Activated CD4-positive, alpha-beta T cell treated with anti-CD3 and anti-CD28 coated beads, Interleukin-2, amount 10 ng/mL, durations not matched to agents 7 days and 5 days (primary cell): ENCODE measurements around the gene F2R. TPM values are rescaled to one million over a fixed set of nuclear protein-coding genes. Genes with fewer than 3 reads are reported as not detected.

Experiments used
- CTCF ChIA-PET: fragments of 350-600 bp; sonication (Branson Sonifier 250); formaldehyde crosslinking; loops from one replicate; lab custom pipeline; 2021; ENCODE audit warnings: antibody characterized with exemption; lab: Charles Lee
- POLR2A ChIA-PET: fragments of 350-600 bp; sonication (Branson Sonifier 250); formaldehyde crosslinking; loops from one replicate; lab custom pipeline; 2021; ENCODE audit warnings: antibody characterized with exemption; lab: Charles Lee
- DNase-seq: peaks from one replicate; pipeline ENCODE4 v3.0.0-alpha.2; 2020
- H3K27ac Mint-ChIP-seq: one replicate; pipeline ENCODE4 v1.8.0; 2021; ENCODE audit warnings: mild to moderate bottlenecking, moderate library complexity, mixed read lengths
- H3K27me3 Mint-ChIP-seq: one replicate; pipeline ENCODE4 v1.8.0; 2021; ENCODE audit warnings: mixed read lengths
- H3K36me3 Mint-ChIP-seq: one replicate; pipeline ENCODE4 v1.8.0; 2021; ENCODE audit warnings: low read depth, mixed read lengths
- H3K4me1 Mint-ChIP-seq: one replicate; pipeline ENCODE4 v1.8.0; 2021; ENCODE audit warnings: mixed read lengths
- H3K4me3 Mint-ChIP-seq: one replicate; pipeline ENCODE4 v1.8.0; 2021; ENCODE audit warnings: mild to moderate bottlenecking, moderate library complexity, mixed read lengths
- H3K9me3 Mint-ChIP-seq: one replicate; pipeline ENCODE4 v1.8.0; 2021; ENCODE audit warnings: mixed read lengths
- total RNA-seq, 2 experiments: library from RNA; stranded (reverse); gene quantifications; one replicate each; pipeline ENCODE4 v1.2.3, GENCODE V29; 2021

The F2R gene
- total RNA-seq, 2 experiments from 2014 or later, result 5.9 to 7.3 TPM

- Mint-ChIP-seq H3K36me3 (peaks cover 5% of the 10 kb centered on the region), H3K27me3 (peaks cover 35% of the 10 kb centered on the region), H3K4me3 (peak overlapping the region; percentile 79), H3K27ac (peak overlapping the region; percentile 84), H3K4me1 (peaks cover 49% of the 10 kb centered on the region), H3K9me3 (no peaks in the 10 kb centered on the region)
- CTCF ChIA-PET, result interaction anchor here (0.6 to 2.4 kb wide), 8 partner anchors 9 to 115 kb away, joined by 3 to 15 read pairs (median 4); no protein-coding TSS in a partner anchor
- POLR2A ChIA-PET, result no interaction called here
- DNase-seq, result no peak
These were observed 1.0 kb upstream of the F2R start for GRCh38 chr5:76714751-76715485.

GRCh38 chr5:76715486-76715735 lies 515 bp upstream of the F2R start:
- CTCF ChIA-PET, result interaction anchor here (1.0 to 2.4 kb wide), 6 partner anchors 9 to 115 kb away, joined by 3 to 15 read pairs (median 4); no protein-coding TSS in a partner anchor
- no peaks in the 10 kb centered on the region for H3K9me3 Mint-ChIP-seq
- peaks cover 35% of the 10 kb centered on the region for H3K27me3 Mint-ChIP-seq
- peak overlapping the region; percentile 79 for H3K4me3 Mint-ChIP-seq
- DNase-seq, result no peak
- H3K27ac Mint-ChIP-seq, result peak overlapping the region; percentile 84
- H3K36me3 Mint-ChIP-seq, result peaks cover 4% of the 10 kb centered on the region
- peaks cover 47% of the 10 kb centered on the region for H3K4me1 Mint-ChIP-seq
- POLR2A ChIA-PET, result no interaction called here

- H3K4me3 Mint-ChIP-seq, result peak overlapping the region; percentile 79
- ChIA-PET POLR2A (no interaction called here), CTCF (interaction anchor here (0.9 to 1.8 kb wide), 2 partner anchors 12 to 21 kb away, joined by 3 read pairs; no protein-coding TSS in a partner anchor)
- no peaks in the 10 kb centered on the region for H3K9me3 Mint-ChIP-seq
- peaks cover 35% of the 10 kb centered on the region for H3K27me3 Mint-ChIP-seq
- DNase-seq, result no peak
- H3K4me1 Mint-ChIP-seq, result peaks cover 37% of the 10 kb centered on the region
- peak overlapping the region; percentile 84 for H3K27ac Mint-ChIP-seq
- no peaks in the 10 kb centered on the region for H3K36me3 Mint-ChIP-seq
These were observed 681 bp downstream of the F2R start for GRCh38 chr5:76716456-76717157.

- peak overlapping the region; percentile 79 for H3K4me3 Mint-ChIP-seq
- peaks cover 35% of the 10 kb centered on the region for H3K27me3 Mint-ChIP-seq
- no peak overlapping the region for H3K27ac Mint-ChIP-seq
- peaks cover 35% of the 10 kb centered on the region for H3K4me1 Mint-ChIP-seq
- ChIA-PET CTCF (interaction anchor here (0.9 to 2.6 kb wide), 3 partner anchors 13 to 57 kb away, joined by 3 to 11 read pairs (median 3); no protein-coding TSS in a partner anchor), POLR2A (no interaction called here)
- H3K9me3 Mint-ChIP-seq, result no peaks in the 10 kb centered on the region
- no peak for DNase-seq
- no peaks in the 10 kb centered on the region for H3K36me3 Mint-ChIP-seq
These were observed 1.5 kb downstream of the F2R start for GRCh38 chr5:76717222-76718083.

GRCh38 chr5:76718381-76718832 lies 2.5 kb downstream of the F2R start:
- CTCF ChIA-PET, result interaction anchor here (1.8 to 2.6 kb wide), 2 partner anchors 19 to 56 kb away, joined by 3 to 11 read pairs; no protein-coding TSS in a partner anchor
- no peak overlapping the region for H3K27ac Mint-ChIP-seq
- no peaks in the 10 kb centered on the region for H3K36me3 Mint-ChIP-seq
- POLR2A ChIA-PET, result no interaction called here
- peaks cover 35% of the 10 kb centered on the region for H3K4me1 Mint-ChIP-seq
- H3K9me3 Mint-ChIP-seq, result no peaks in the 10 kb centered on the region
- peaks cover 35% of the 10 kb centered on the region for H3K27me3 Mint-ChIP-seq
- no peak for DNase-seq
- H3K4me3 Mint-ChIP-seq, result no peak overlapping the region

GRCh38 chr5:76718880-76719279 lies 3.0 kb downstream of the F2R start:
- CTCF ChIA-PET, result interaction anchor here (2.6 kb wide), 1 partner anchor 56 kb away, joined by 11 read pairs; no protein-coding TSS in a partner anchor
- Mint-ChIP-seq H3K9me3 (no peaks in the 10 kb centered on the region), H3K4me3 (no peak overlapping the region), H3K27me3 (peaks cover 33% of the 10 kb centered on the region), H3K36me3 (no peaks in the 10 kb centered on the region), H3K27ac (no peak overlapping the region), H3K4me1 (peaks cover 33% of the 10 kb centered on the region)
- POLR2A ChIA-PET, result no interaction called here
- no peak for DNase-seq

GRCh38 chr5:76720988-76721569 lies 5.2 kb downstream of the F2R start:
- DNase-seq, result no peak
- CTCF ChIA-PET, result interaction anchor here (1.3 to 1.6 kb wide), 2 partner anchors 11 to 53 kb away, joined by 5 to 6 read pairs; no protein-coding TSS in a partner anchor
- no peaks in the 10 kb centered on the region for H3K36me3 Mint-ChIP-seq
- H3K4me3 Mint-ChIP-seq, result no peak overlapping the region
- no peaks in the 10 kb centered on the region for H3K9me3 Mint-ChIP-seq
- H3K27ac Mint-ChIP-seq, result no peak overlapping the region
- peaks cover 19% of the 10 kb centered on the region for H3K27me3 Mint-ChIP-seq
- POLR2A ChIA-PET, result no interaction called here
- H3K4me1 Mint-ChIP-seq, result peaks cover 16% of the 10 kb centered on the region

- Mint-ChIP-seq H3K4me3 (no peak overlapping the region), H3K27ac (no peak overlapping the region), H3K4me1 (peaks cover 2% of the 10 kb centered on the region), H3K27me3 (peaks cover 5% of the 10 kb centered on the region), H3K36me3 (peaks cover 2% of the 10 kb centered on the region), H3K9me3 (peaks cover 2% of the 10 kb centered on the region)
- no peak for DNase-seq
- CTCF ChIA-PET, result interaction anchor here (0.5 to 0.8 kb wide), 2 partner anchors 72 to 223 kb away, joined by 4 to 6 read pairs; no protein-coding TSS in a partner anchor
- POLR2A ChIA-PET, result no interaction called here
These were observed 7.3 kb downstream of the F2R start for GRCh38 chr5:76723266-76723665.

GRCh38 chr5:76723906-76724305 lies 8.0 kb downstream of the F2R start:
- no peak overlapping the region for H3K4me3 Mint-ChIP-seq
- H3K9me3 Mint-ChIP-seq, result peaks cover 3% of the 10 kb centered on the region
- DNase-seq, result no peak
- peaks cover 2% of the 10 kb centered on the region for H3K27me3 Mint-ChIP-seq
- H3K36me3 Mint-ChIP-seq, result peaks cover 3% of the 10 kb centered on the region
- ChIA-PET CTCF (no interaction called here), POLR2A (interaction anchor here (0.7 kb wide), 1 partner anchor 13 kb away, joined by 4 read pairs; no protein-coding TSS in a partner anchor)
- H3K4me1 Mint-ChIP-seq, result peaks cover 2% of the 10 kb centered on the region
- H3K27ac Mint-ChIP-seq, result no peak overlapping the region

- Mint-ChIP-seq H3K4me1 (peaks cover 2% of the 10 kb centered on the region), H3K9me3 (peaks cover 12% of the 10 kb centered on the region), H3K36me3 (peaks cover 12% of the 10 kb centered on the region), H3K27ac (no peak overlapping the region), H3K27me3 (peaks cover 2% of the 10 kb centered on the region), H3K4me3 (no peak overlapping the region)
- CTCF ChIA-PET, result no interaction called here
- POLR2A ChIA-PET, result no interaction called here
- no peak for DNase-seq
These were observed 8.9 kb downstream of the F2R start for GRCh38 chr5:76724871-76725270.

GRCh38 chr5:76728965-76729364 lies 13.0 kb downstream of the F2R start:
- no peak overlapping the region for H3K4me3 Mint-ChIP-seq
- POLR2A ChIA-PET, result no interaction called here
- H3K36me3 Mint-ChIP-seq, result peaks cover 22% of the 10 kb centered on the region
- H3K4me1 Mint-ChIP-seq, result no peaks in the 10 kb centered on the region
- CTCF ChIA-PET, result interaction anchor here (2.0 kb wide), 1 partner anchor 46 kb away, joined by 6 read pairs; no protein-coding TSS in a partner anchor
- DNase-seq, result no peak
- no peak overlapping the region for H3K27ac Mint-ChIP-seq
- no peaks in the 10 kb centered on the region for H3K27me3 Mint-ChIP-seq
- peaks cover 19% of the 10 kb centered on the region for H3K9me3 Mint-ChIP-seq
